GM12872 (cell line): ENCODE results near the gene CLCN5.

ENCODE experiments used
- CTCF ChIP-seq: IDR thresholded peaks from 3 replicates; pipeline ENCODE4 v1.5.1; 2011; ENCODE audit warnings: low read depth, mild to moderate bottlenecking, low read length, moderate library complexity; ENCODE audit not compliant: insufficient read depth

The CLCN5 gene

DNA sequence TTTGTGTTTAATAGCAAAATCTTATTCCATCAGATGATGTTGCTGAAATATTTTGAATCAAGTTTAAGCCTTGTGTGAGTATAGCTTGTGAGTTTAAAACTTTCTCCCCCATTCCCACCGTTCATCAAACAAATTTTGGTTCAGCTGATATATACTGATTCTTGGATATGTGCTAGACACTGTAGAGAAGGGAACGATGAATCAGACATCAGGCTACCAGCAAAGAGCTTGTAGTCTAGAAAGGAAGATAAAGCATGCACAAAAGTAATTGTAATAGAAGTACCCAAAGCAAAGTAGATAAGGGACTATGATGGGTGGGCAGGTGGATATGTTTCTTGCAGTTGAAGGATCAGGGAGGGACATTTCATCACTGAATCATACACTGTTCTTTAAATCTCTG, 146.5 kb downstream of the CLCN5 start:
- TF ChIP-seq CTCF = no peak

DNA sequence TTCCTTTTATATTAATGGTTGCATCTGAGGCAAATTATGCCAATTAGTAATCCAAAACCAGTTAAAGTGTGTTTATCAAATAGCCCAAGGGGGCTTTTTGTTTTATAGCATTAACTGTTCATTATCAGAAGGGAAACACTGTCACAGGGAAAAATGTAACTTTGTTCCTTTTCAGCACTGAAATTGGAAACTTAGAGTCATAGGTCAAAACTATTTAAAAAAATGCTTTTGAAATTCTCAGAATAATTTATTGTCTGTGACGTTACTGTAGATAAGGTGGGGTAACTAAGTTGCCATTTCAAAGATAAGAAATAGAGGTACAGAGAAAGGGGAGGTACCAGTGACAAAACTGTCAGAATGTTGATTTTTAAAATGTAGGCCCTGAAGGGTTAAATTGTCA, 149.1 kb downstream of the CLCN5 start:
- TF ChIP-seq CTCF = no peak

DNA sequence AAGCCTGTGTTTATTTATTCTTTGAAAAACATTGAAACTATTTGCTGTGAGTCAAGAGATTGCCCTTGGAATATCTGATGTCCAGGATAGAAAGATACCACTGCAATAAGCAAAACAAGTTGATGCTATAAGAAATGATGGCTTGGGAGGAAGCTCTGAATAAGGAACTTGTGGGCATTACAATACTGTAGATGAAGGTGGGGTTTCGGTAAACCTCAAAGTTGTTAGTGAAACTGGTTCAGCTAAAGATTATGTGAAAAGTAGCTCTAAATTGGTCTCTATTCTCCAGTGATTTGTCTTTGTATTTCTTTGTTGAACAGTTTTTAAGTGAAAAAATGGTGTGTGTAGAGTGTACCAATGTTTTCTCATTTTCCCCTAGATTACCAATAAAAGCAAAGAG, 149.7 kb downstream of the CLCN5 start:
- no peak for TF ChIP-seq CTCF

DNA sequence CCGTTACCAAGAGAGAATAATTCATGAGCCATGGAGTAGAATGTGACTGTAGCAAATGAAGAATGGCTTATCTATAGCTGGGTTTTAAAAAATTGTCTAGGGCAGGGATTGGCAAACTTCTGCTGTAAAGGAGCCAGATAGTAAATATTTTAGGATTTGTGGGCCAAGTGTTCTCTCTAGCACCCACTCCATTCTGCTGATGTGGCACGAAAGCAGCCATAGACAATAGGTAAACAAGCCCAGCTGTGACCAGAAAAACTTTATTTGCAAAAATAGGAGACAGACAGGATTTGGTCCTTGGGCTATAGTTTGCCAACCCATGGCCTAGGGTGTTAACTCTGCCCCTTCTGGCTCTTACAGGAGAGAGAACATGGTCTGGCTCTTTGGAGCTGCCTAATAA, 151.2 kb downstream of the CLCN5 start:
- TF ChIP-seq CTCF = no peak

DNA sequence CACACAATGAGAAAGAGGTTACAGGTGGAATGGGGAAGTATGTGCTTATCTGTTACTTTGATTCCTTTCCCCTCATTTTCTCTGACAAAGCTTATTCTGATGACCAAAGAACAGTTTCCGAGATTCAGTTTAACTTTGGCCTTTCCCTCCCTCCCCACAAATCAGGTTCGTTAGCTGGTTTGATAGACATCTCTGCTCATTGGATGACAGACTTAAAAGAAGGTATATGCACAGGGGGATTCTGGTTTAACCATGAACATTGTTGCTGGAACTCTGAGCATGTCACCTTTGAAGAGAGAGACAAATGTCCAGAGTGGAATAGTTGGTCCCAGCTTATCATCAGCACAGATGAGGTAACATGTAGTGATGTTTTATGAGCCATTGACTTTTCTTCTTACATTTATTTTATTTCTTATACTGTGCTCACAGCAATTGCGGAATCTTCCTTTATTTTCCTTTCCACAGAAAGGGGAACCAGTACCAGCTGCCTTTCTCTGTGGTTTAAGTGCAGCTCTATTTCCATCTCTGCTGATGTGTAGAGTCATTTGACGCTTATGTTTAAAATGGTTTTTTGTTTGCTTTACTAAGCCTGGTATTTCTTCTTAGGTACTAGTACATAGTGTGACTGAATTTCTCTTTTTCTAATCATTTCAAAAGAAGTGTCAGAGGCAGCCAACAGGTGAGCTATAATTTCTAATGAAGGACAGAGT, 153.4 kb downstream of the CLCN5 start:
- no peak for TF ChIP-seq CTCF

DNA sequence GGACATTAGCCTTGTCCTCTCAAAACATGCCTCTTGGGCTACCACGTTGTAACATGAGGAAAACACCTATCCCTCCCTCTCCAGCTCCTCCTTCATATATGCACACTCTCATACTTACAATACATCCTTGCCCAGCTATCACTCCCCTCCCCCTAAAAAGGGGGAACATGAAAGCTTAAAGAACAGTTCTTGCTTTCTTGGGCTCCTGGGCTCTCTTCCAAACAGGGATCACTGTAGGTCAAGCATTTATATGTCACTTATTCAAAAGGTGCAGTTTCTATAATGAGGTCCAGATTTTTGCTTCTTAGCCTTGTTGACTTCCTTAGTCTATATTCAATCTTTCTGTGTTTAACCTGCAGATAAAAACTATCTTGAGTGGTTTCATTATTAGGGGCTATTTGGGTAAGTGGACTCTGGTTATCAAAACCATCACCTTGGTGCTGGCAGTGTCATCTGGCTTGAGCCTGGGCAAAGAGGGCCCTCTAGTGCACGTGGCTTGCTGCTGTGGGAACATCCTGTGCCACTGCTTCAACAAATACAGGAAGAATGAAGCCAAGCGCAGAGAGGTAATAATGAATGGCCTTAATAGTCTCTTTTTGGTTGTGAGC, 159.0 kb downstream of the CLCN5 start:
- peak; percentile 49 for TF ChIP-seq CTCF

DNA sequence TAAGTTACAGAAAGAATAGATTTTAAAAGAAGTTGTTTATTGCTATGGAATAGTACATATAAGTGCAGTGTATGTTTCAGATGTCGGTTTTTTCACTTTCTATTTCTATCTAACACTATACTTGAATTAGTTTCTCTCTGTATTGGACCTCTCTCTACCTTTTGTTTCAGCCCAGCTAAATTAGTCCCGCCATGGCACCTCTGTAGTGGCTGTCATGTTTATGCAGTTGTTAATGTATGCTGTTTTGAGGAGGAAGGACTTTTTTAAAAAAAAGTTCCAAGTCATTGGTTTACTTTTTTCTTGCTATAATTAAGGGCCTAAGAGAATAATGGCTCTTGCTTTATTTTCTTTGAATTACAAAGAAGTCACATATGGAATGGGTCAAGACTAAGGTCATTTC, 160.3 kb downstream of the CLCN5 start:
- TF ChIP-seq CTCF = no peak
